Cardiac fibroblast (primary cell): ENCODE results near the gene PANK4.

Experiments used
- DNase-seq, 2 donors: peaks; one replicate each; pipeline versions ENCODE4 v3.0.0 to v3.0.0-alpha.2; 2010; ENCODE audit warnings: low read depth in 2 of 2
- H3K4me3 ChIP-seq, 2 donors: replicated peaks in 1 of 2; 1 replicate in 1 of 2; 2 replicates in 1 of 2; pipeline ENCODE4 v1.5.1; 2011; ENCODE audit warnings: low read depth in 2 of 2, low read length in 2 of 2, mild to moderate bottlenecking in 2 of 2, moderate library complexity in 1 of 2
- TF ChIP-seq, protein P1 (sequence below): IDR thresholded peaks from one replicate; pipeline ENCODE4 v1.5.1; 2011; ENCODE audit warnings: low read depth, mild to moderate bottlenecking, low read length, inconsistent platforms

The PANK4 gene

DNA sequence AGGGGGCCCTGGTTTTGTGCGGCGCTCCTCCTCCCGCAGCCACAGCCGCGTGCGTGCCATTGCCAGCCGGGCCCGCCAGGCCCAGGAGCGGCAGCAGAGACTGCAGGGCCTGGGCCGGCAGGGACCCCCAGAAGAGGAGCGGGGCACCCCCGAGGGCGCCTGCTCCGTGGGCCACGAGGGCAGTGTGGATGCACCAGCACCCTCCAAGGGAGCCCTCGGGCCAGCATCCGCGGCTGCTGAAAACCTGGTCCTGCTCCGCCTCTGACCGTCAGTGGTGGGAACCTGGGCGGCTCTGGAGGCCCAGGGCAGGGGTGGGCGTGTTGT is 21.5 kb downstream of the PANK4 start:
- no peak for DNase-seq
- H3K4me3 ChIP-seq, result no peak overlapping the region
- TF ChIP-seq, protein P1, sequence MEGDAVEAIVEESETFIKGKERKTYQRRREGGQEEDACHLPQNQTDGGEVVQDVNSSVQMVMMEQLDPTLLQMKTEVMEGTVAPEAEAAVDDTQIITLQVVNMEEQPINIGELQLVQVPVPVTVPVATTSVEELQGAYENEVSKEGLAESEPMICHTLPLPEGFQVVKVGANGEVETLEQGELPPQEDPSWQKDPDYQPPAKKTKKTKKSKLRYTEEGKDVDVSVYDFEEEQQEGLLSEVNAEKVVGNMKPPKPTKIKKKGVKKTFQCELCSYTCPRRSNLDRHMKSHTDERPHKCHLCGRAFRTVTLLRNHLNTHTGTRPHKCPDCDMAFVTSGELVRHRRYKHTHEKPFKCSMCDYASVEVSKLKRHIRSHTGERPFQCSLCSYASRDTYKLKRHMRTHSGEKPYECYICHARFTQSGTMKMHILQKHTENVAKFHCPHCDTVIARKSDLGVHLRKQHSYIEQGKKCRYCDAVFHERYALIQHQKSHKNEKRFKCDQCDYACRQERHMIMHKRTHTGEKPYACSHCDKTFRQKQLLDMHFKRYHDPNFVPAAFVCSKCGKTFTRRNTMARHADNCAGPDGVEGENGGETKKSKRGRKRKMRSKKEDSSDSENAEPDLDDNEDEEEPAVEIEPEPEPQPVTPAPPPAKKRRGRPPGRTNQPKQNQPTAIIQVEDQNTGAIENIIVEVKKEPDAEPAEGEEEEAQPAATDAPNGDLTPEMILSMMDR, result no peak

DNA sequence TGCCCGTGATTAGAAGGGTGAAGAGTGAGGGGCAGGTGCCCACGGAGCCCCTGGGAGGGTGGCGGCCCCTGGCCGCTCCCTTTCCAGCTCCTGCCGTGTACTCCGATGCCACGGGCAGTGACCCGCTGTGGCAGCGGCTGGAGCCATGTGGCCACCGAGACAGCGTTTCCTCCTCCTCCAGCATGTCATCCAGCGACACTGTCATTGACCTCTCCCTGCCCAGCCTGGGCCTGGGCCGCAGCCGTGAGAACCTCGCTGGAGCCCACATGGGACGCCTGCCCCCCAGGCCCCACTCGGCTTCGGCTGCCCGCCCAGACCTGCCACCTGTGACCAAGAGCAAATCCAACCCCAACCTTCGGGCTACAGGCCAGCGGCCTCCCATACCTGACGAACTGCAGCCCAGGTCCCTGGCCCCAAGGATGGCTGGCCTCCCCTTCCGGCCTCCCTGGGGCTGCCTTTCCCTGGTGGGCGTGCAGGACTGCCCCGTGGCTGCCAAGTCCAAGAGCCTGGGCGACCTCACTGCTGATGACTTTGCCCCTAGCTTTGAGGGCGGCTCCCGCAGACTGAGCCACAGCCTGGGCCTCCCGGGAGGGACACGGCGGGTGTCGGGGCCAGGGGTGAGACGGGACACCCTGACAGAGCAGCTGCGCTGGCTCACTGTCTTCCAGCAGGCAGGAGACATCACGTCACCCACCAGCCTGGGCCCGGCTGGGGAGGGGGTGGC is 22.0 kb downstream of the PANK4 start:
- no peak for DNase-seq
- TF ChIP-seq, protein P1, result no peak
- no peak overlapping the region for H3K4me3 ChIP-seq

GRCh38 chr1:2503554-2504224 is 22.7 kb downstream of the PANK4 start:
- TF ChIP-seq, protein P1, result no peak
- no peak for DNase-seq

GRCh38 chr1:2502661-2503553 is 23.5 kb downstream of the PANK4 start:
- DNase-seq, result no peak
- TF ChIP-seq, protein P1, result no peak
- H3K4me3 ChIP-seq, result no peak overlapping the region

More at GRCh38 chr1:2503554-2504224, 22.7 kb downstream of the PANK4 start:
- no peak overlapping the region for H3K4me3 ChIP-seq

GRCh38 chr1:2502210-2502609 is 24.2 kb downstream of the PANK4 start:
- TF ChIP-seq, protein P1, result no peak
- H3K4me3 ChIP-seq, result no peak overlapping the region
- no peak for DNase-seq

GRCh38 chr1:2501820-2502119 is 24.6 kb downstream of the PANK4 start:
- TF ChIP-seq, protein P1, result no peak
- H3K4me3 ChIP-seq, result no peak overlapping the region
- no peak for DNase-seq
